ENCODE results near the gene NFIB. TPM values are rescaled to one million over a fixed set of nuclear protein-coding genes. Genes with fewer than 3 reads are reported as not detected.

NFIB gene
- total RNA-seq, 1 donor from 2014 or later: 76.4 TPM

- H3K27ac Mint-ChIP-seq: peak overlapping the region; percentile 19
- H3K27me3 Mint-ChIP-seq: no peaks in the 10 kb centered on the region
- no peaks in the 10 kb centered on the region for H3K9me3 Mint-ChIP-seq
- H3K36me3 Mint-ChIP-seq: peaks cover 15% of the 10 kb centered on the region
- H3K4me3 Mint-ChIP-seq: peak overlapping the region; percentile 29
- no peak for DNase-seq (ENCODE audit: extremely low spot score, unreplicated experiment)
- no peak for TF ChIP-seq CTCF (conservative IDR thresholded peaks at IDR 0.05)
- peaks cover 75% of the 10 kb centered on the region for H3K4me1 Mint-ChIP-seq (ENCODE audit: unreplicated experiment)
Observed at GRCh38 chr9:14275331-14275730, 38.6 kb downstream of the NFIB start.

GRCh38 chr9:14273696-14274121 is 40.2 kb downstream of the NFIB start:
- peaks cover 11% of the 10 kb centered on the region for H3K36me3 Mint-ChIP-seq
- no peak for DNase-seq (ENCODE audit: extremely low spot score, unreplicated experiment)
- peaks cover 70% of the 10 kb centered on the region for H3K4me1 Mint-ChIP-seq (ENCODE audit: unreplicated experiment)
- peaks cover 3% of the 10 kb centered on the region for H3K9me3 Mint-ChIP-seq
- H3K27me3 Mint-ChIP-seq: no peaks in the 10 kb centered on the region
- TF ChIP-seq CTCF (conservative IDR thresholded peaks at IDR 0.05): no peak
- H3K27ac Mint-ChIP-seq: peak overlapping the region; percentile 92
- peak overlapping the region; percentile 78 for H3K4me3 Mint-ChIP-seq

- Mint-ChIP-seq H3K27ac (peak overlapping the region; percentile 92), H3K4me1 (ENCODE audit: unreplicated experiment) (peaks cover 68% of the 10 kb centered on the region), H3K9me3 (peaks cover 9% of the 10 kb centered on the region), H3K36me3 (peaks cover 11% of the 10 kb centered on the region), H3K4me3 (peak overlapping the region; percentile 78), H3K27me3 (no peaks in the 10 kb centered on the region)
- DNase-seq (ENCODE audit: extremely low spot score, unreplicated experiment): no peak
- TF ChIP-seq CTCF (conservative IDR thresholded peaks at IDR 0.05): no peak
Observed at GRCh38 chr9:14272927-14273528, 40.9 kb downstream of the NFIB start.

GRCh38 chr9:14271093-14271673 is 42.8 kb downstream of the NFIB start:
- peak overlapping the region; percentile 73 for H3K4me3 Mint-ChIP-seq
- TF ChIP-seq CTCF (conservative IDR thresholded peaks at IDR 0.05): no peak
- peaks cover 17% of the 10 kb centered on the region for H3K36me3 Mint-ChIP-seq
- peak; percentile 77 for DNase-seq (ENCODE audit: extremely low spot score, unreplicated experiment)
- no peaks in the 10 kb centered on the region for H3K27me3 Mint-ChIP-seq
- peaks cover 53% of the 10 kb centered on the region for H3K4me1 Mint-ChIP-seq (ENCODE audit: unreplicated experiment)
- peaks cover 9% of the 10 kb centered on the region for H3K9me3 Mint-ChIP-seq
- H3K27ac Mint-ChIP-seq: peak overlapping the region; percentile 74

GRCh38 chr9:14270358-14271092 is 43.4 kb downstream of the NFIB start:
- Mint-ChIP-seq H3K9me3 (peaks cover 12% of the 10 kb centered on the region), H3K27ac (peak overlapping the region; percentile 74)

More at GRCh38 chr9:14270358-14271092, 43.4 kb downstream of the NFIB start:
- no peak for TF ChIP-seq CTCF (conservative IDR thresholded peaks at IDR 0.05)
- Mint-ChIP-seq H3K4me3 (peak overlapping the region; percentile 73), H3K4me1 (ENCODE audit: unreplicated experiment) (peaks cover 48% of the 10 kb centered on the region), H3K36me3 (peaks cover 23% of the 10 kb centered on the region), H3K27me3 (no peaks in the 10 kb centered on the region)
- no peak for DNase-seq (ENCODE audit: extremely low spot score, unreplicated experiment)
